Cardiac fibroblast (primary cell): ENCODE results near the gene ZNF516.
A peak's percentile ranks its signal among the peaks of the same experiment; 100 is the strongest.

Experiments used
- DNase-seq, 2 donors: peaks; one replicate each; pipeline versions ENCODE4 v3.0.0 to v3.0.0-alpha.2; 2010; ENCODE audit warnings: low read depth in 2 of 2
- H3K4me3 ChIP-seq, 2 donors: replicated peaks in 1 of 2; 1 replicate in 1 of 2; 2 replicates in 1 of 2; pipeline ENCODE4 v1.5.1; 2011; ENCODE audit warnings: low read depth in 2 of 2, low read length in 2 of 2, mild to moderate bottlenecking in 2 of 2, moderate library complexity in 1 of 2
- TF ChIP-seq, protein P1 (sequence below): IDR thresholded peaks from one replicate; pipeline ENCODE4 v1.5.1; 2011; ENCODE audit warnings: low read depth, mild to moderate bottlenecking, low read length, inconsistent platforms

Gene ZNF516

DNA sequence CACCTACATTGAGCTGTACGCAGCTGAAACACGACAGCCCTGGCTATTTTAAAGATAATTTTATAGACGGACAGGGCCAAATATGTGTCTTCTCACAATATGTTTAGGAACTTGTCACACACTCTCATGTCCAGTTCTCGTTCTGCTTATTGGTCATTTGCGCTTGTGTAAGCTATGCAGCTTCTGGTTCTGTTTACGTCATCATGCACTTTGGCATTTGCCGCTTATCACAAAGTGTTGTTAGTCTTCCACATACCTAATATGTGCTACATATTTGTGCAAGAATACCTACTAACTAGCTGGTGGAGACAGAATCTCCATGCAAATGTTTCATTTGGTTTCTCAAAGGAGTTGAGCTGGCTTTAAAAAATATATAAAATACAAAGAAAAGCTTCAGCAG, 7.5 kb upstream of the ZNF516 start:
- H3K4me3 ChIP-seq = no peak overlapping the region
- no peak for DNase-seq
- TF ChIP-seq, protein P1, sequence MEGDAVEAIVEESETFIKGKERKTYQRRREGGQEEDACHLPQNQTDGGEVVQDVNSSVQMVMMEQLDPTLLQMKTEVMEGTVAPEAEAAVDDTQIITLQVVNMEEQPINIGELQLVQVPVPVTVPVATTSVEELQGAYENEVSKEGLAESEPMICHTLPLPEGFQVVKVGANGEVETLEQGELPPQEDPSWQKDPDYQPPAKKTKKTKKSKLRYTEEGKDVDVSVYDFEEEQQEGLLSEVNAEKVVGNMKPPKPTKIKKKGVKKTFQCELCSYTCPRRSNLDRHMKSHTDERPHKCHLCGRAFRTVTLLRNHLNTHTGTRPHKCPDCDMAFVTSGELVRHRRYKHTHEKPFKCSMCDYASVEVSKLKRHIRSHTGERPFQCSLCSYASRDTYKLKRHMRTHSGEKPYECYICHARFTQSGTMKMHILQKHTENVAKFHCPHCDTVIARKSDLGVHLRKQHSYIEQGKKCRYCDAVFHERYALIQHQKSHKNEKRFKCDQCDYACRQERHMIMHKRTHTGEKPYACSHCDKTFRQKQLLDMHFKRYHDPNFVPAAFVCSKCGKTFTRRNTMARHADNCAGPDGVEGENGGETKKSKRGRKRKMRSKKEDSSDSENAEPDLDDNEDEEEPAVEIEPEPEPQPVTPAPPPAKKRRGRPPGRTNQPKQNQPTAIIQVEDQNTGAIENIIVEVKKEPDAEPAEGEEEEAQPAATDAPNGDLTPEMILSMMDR = no peak

DNA sequence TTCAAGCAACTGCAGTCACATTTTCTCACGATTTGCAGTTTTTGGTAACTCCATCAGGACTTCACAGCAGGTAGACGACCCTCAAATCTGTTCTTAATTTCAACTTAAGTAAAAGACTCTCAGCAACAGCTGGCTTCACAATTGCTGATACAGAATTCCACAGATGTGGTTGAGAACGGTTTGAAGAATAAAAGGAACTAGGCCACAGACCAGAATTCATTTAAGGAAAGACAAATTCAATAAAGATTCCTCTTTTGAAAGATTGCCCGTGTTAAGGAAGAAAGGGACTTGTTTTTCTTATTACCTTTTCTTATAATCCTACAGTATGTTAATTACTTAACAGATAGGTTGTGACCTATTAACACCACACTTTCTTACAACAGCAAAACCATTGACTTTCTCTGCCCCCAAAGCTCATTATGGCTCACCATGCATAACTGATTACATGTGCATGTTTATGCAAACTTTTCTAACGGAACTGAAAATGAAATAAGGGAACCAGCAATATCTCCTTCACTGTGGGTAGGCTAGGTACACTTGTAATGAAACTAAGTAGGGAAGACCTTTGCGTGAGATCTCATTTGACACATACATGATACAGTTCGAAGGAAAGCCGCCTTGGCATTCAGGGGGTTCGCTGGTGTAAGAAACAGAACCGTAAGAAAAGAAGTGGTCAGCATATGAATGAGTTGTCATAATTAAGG, 4.7 kb upstream of the ZNF516 start:
- TF ChIP-seq, protein P1 = no peak
- no peak overlapping the region for H3K4me3 ChIP-seq
- DNase-seq = no peak

DNA sequence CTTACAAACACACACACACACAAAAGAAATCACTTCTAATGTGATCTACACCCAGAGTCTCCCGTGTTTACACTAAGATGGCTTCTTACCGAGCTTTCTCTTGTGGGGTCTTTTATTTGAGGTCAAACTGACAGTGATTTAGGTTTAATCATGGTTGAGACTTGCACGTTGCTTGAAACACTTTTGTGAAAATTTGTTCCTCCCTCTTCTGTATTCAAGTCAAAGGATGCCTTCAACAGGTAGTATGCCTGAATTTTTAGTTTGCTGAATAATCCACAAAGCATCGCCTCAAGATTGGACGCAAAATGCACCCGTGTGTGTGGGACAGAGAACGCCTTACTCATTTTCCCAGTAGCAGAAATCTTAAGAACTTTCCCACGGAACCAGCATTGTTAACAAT, 4.0 kb upstream of the ZNF516 start:
- no peak overlapping the region for H3K4me3 ChIP-seq
- no peak for DNase-seq
- TF ChIP-seq, protein P1 = no peak

DNA sequence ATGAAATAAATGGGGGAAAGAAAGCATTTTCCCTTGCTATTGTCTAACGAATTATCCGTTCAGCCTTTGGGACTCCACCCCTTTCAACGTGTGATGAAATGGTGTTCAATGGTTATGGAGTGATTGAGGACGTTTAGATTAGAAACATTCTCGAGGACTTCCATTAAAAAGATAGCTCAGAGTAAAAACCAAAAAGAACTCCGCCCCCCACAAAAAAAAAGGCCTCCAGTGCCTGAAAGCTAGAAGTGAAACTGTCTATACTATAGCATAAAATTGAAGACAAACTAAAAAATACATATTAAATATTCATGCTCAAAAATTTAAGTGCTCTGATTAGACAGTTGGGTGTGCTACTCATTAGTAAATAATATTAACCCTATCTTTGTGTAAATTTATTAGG, 3.0 kb upstream of the ZNF516 start:
- TF ChIP-seq, protein P1 = no peak
- H3K4me3 ChIP-seq = no peak overlapping the region
- no peak for DNase-seq

DNA sequence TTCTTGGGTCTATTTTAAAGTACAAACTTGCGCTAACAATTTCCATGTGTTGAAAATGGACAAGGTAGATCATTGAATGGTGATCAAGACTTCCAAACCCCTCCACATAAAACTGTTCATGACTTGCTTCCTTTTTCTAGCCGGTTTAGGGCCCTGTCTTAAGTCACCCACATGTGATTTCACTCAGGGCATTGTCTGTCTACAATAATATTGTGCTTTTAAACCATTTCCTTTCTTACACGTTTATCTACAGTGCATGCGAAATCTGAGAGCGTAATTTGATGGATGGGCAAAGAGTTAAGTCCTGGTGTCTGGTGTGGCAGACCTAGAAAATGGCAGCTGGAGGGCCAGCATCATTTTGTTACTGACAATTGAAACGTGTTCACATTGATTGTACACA, 2.0 kb upstream of the ZNF516 start:
- TF ChIP-seq, protein P1 = no peak
- no peak for DNase-seq
- H3K4me3 ChIP-seq = no peak overlapping the region

DNA sequence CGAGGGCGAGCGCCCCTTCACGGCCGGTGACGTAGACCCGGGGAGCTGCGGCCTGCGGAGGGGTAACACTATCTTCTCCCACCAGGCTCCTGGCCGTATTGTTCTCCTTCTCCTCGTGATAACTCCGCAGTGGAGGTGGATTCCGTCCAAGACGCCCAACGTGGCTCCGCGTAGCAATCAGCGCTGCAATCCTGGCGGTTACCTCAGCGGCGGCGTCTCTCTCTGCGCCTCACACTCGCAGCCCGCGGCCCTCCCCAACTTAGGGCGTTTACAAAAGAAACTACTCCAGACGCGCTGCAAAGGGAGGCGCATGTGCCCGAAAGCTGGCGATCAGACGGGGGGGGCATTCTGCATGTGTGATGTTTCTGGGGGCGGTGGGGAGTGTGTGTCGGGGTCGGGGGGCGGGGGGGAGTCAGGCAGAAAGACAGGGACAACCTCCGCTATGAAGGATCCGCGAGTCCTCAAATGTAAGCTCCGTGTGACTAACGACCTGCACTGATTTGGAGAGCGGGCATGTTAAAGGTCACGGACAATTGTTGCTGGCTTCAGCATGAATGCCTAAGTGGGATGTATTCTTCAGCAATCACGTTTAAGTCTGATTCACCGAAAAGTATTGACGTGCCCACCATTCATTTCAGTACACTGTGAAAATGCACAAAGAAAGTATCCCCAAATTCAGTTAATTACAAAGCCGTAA, 1.3 kb upstream of the ZNF516 start:
- peak overlapping the region; percentile 71 to 77 for H3K4me3 ChIP-seq
- TF ChIP-seq, protein P1 = no peak
- peak; percentile 57 to 81 for DNase-seq
